Astrocyte (in vitro differentiated cells and primary cell): ENCODE results near the gene CSNK2B.

Source experiments
- CTCF ChIP-seq: IDR thresholded peaks from 2 replicates; pipeline ENCODE4 v1.5.1; 2011; ENCODE audit warnings: low read depth, mild to moderate bottlenecking, inconsistent platforms, low read length, moderate library complexity; ENCODE audit not compliant: insufficient read depth
- EZH2 ChIP-seq: IDR thresholded peaks from 2 replicates; pipeline ENCODE4 v1.6.1; 2012; ENCODE audit warnings: mild to moderate bottlenecking, low read length, inconsistent platforms; ENCODE audit not compliant: insufficient read depth

GRCh38 chr6:31631681-31632278, 34.1 kb upstream of the CSNK2B start:
- TF ChIP-seq CTCF (no peak), EZH2 (no peak)
